ENCODE measurements around the gene KDM2B.
A peak's percentile ranks its signal among the peaks of the same experiment; 100 is the strongest.

KDM2B gene

DNA sequence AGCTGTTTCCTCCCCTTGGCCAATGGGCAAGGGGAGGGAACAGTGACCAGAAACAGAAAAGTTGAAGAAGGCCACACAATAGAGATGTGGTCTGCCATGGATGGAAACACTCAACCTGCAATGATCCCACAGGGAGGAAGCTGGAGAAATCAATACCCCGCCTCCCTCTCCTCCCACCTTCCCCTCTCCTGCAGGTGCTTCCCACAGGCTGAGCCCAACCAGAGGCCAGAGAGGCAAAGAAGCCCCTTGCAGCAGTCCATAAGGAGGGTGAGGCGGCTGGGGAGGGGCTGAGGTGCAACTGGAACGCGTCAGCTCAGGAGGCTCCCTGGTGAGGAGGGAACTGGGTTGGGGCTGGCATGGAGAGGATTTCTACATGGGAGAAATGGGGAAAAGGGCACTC is 96.9 kb downstream of the KDM2B start:
- Histone ChIP-seq H3K27ac (no peak overlapping the region), H3K4me3 (no peak overlapping the region)

DNA sequence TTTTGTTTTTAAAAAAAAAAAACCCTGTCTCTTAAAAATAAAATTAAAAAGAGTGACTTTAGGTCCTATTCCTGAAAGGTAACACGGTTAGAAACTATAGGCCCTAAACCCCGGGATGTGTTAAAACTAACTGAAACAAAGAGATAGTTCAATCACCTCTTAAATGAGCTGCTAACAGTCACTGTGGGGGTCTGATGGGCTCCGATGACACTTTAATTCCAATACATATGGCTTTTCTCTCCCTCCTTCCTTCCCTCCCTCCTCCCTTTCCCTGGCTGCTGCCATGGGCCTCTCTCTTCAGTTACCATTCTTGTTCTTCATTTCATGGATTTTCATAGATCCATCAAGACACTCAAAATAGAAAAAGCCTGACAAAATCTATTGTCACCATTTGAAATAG is 104.3 kb downstream of the KDM2B start:
- Histone ChIP-seq H3K27ac (no peak overlapping the region), H3K4me3 (no peak overlapping the region)

- no peak overlapping the region for H3K27ac ChIP-seq
- no peak overlapping the region for H3K4me3 ChIP-seq
These were observed 105.5 kb downstream of the KDM2B start for GRCh38 chr12:121475279-121475678.

DNA sequence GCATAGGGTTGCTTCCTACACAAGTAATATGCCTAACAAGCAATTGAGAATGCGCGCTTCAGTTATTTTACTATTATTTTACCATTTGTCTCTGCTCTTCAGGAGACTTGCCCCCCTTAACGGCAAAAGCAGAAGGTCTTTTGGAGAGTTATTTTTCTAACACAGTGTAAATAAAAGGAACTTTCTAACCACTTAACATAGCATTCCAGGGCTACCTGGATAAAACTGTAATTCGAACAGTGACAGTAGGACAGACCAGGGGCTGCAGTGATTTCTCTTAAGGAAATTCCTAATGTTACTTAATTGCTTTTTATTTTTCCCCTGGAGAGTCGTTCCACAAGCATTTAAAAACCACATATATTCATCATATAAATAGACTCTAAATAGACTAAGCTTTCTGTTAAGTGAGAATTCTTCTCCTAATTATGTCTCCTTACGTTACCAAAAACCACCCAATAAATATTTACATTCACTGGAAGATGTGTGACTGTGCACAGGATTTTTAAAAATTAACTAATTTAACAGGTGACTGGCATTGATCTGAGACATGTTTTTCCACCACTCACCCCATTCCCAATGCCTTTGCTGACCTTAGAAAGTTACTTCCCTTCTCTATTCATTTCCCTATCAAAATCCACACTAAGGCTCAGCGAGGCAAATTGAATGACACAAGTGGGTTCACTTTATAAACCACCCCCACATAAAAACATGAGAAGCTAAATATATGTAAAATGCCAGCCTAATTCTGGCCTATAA is 108.5 kb downstream of the KDM2B start:
- Histone ChIP-seq H3K27ac (no peak overlapping the region), H3K4me3 (no peak overlapping the region)

DNA sequence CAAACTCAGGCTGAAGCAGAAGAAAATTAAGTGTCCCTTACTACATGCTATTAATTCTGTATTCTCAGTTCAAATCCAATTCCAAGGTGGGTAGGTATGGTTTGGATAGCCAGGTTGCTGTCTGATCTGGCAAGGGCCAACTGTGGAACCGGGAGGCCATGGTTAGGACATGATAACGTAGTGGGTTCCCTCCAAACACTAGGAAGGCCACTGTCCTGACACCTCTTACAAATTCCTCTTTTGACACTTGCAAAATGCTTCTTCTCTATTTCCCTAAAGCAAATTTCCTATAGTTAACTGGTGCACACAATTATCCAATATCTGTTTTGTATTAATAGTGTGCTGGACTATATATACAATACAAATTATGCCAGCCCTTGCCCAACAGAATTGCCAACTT is 110.1 kb downstream of the KDM2B start:
- H3K27ac ChIP-seq, result no peak overlapping the region
- no peak overlapping the region for H3K4me3 ChIP-seq

GRCh38 chr12:121468499-121468801 is 112.4 kb downstream of the KDM2B start:
- H3K4me3 ChIP-seq, result no peak overlapping the region
- peak overlapping the region in 1 of 21 experiments; percentile 37 for H3K27ac ChIP-seq

GRCh38 chr12:121467638-121468498 is 113.0 kb downstream of the KDM2B start:
- peak overlapping the region; percentile 40 to 70 (median 63) for H3K4me3 ChIP-seq
- peak overlapping the region in 12 of 21 experiments; percentile 17 to 74 (median 40) for H3K27ac ChIP-seq

- H3K4me3 ChIP-seq, result peak overlapping the region; percentile 50 to 70 (median 63)
- H3K27ac ChIP-seq, result peak overlapping the region in 19 of 21 experiments; percentile 54 to 89 (median 77)
These were observed 113.8 kb downstream of the KDM2B start for GRCh38 chr12:121466794-121467637.

- Histone ChIP-seq H3K27ac (peak overlapping the region; percentile 32 to 88 (median 71)), H3K4me3 (peak overlapping the region; percentile 45 to 70 (median 63))
These were observed 114.7 kb downstream of the KDM2B start for GRCh38 chr12:121465921-121466793.

DNA sequence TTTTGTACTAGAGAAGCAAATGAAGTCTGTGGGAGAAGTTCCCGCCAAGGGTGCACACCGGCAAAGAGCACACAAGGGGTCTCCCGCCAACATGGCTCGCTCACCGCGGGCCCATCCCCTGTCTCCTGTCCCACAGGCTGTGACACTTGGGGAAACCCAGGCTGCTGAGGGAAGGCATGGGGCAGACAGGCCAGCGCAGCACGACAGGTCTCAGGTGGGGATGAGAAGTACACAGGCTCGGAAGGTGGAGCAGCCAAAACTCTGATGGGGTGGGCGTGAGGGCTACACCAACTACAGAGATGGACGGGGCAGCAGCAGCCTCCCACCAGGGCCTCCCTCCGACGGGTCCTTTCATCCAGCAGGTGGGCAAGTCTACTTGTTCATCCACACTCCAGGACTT is 116.5 kb downstream of the KDM2B start:
- H3K27ac ChIP-seq, result no peak overlapping the region
- no peak overlapping the region for H3K4me3 ChIP-seq

DNA sequence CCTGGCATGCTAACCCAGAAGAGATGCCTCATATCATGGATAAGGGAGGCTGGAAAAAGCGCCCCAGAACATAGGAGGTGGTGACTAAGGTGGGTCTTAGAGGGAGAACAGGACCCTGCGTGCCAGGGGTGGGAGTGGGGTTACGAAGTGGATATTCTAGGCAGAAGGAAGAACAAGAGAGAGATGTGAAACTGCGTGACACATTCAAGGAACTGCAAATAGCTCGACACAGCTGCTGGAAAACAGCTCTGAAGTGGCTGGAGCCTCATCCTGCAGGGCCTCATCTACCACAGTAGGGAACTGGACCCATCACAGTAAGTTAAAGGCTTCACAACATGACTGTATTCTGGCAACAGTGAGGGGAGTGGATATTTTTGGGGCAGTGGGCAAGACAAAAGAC is 119.8 kb downstream of the KDM2B start:
- H3K27ac ChIP-seq, result peak overlapping the region in 1 of 21 experiments; percentile 8
- no peak overlapping the region for H3K4me3 ChIP-seq

GRCh38 chr12:121456551-121456950 is 124.3 kb downstream of the KDM2B start:
- H3K4me3 ChIP-seq, result no peak overlapping the region
- no peak overlapping the region for H3K27ac ChIP-seq

DNA sequence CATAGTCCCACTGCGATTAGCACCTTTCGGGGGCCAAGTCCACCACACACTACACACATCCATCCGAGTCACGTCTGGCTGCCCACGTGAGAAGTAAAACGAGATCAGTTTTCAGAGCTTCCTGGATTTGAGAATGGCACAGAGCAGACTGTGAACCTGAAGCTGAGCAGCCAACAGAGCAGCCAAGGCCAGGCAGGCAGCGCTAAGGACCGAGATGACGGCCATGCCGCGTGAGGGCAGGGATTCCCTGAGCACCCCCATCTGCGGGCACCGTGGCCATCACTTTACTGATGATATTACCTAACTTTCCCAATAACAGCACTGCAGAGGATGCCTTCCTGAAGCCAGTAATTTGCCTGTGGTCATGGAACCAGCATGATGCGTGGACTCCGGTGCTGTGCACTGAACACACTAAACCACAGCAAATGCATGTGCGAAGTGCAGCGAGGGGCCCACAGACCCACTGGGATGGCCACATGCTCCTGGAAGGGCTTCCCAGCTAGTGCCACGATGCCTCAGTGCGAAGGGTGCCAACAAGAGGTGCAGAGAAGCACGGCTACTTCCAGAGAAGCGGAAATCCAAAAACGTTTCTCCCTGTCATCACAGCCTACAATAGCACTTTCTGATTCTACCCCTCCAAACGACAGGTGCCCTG is 124.9 kb downstream of the KDM2B start:
- H3K27ac ChIP-seq, result no peak overlapping the region
- no peak overlapping the region for H3K4me3 ChIP-seq

DNA sequence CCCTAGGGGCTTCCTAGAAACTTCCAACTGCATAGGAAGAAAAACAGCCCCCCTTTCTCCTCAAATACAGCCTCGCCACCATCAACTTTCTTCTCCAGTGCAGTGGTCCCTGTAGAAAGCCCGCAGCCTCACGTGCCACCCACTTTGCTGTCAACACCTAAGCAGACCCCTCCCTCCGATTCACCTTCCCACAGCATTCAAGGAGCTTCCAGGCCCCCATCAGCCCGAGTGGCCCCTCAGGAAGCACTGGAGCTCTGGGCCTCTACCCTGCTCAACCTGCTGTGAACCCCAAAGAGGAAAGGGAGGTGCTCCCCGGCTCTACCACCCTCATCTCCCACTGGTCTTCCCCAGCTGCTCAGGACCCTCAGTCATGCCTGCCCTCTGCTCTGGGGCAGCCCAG is 125.9 kb downstream of the KDM2B start:
- H3K4me3 ChIP-seq, result no peak overlapping the region
- peak overlapping the region in 2 of 21 experiments; percentile 7 to 20 for H3K27ac ChIP-seq

GRCh38 chr12:121453629-121454028 is 127.2 kb downstream of the KDM2B start:
- peak overlapping the region in 1 of 21 experiments; percentile 76 for H3K27ac ChIP-seq

DNA sequence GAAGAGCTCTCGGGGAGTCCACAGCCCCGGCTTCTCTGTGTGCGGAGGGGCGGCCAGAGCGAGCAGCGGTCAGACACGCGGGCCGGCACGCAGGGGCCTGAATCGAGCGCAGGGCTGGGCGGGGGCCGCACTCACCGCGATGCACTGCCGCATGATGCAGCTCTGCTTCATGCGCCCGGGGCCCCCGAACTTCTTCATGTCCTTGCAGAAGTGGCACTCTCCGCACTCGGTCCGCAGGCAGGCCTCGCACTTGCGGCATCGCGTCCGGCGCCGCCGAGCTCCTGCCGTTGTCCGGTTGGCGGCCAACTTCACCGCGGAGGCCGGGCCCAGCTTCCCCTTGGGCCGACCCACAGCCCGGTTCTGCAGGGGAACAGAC is 127.8 kb downstream of the KDM2B start:
- Histone ChIP-seq H3K27ac (peak overlapping the region in 19 of 21 experiments; percentile 10 to 86 (median 77)), H3K4me3 (no peak overlapping the region)

More at GRCh38 chr12:121453629-121454028, 127.2 kb downstream of the KDM2B start:
- H3K4me3 ChIP-seq, result no peak overlapping the region

DNA sequence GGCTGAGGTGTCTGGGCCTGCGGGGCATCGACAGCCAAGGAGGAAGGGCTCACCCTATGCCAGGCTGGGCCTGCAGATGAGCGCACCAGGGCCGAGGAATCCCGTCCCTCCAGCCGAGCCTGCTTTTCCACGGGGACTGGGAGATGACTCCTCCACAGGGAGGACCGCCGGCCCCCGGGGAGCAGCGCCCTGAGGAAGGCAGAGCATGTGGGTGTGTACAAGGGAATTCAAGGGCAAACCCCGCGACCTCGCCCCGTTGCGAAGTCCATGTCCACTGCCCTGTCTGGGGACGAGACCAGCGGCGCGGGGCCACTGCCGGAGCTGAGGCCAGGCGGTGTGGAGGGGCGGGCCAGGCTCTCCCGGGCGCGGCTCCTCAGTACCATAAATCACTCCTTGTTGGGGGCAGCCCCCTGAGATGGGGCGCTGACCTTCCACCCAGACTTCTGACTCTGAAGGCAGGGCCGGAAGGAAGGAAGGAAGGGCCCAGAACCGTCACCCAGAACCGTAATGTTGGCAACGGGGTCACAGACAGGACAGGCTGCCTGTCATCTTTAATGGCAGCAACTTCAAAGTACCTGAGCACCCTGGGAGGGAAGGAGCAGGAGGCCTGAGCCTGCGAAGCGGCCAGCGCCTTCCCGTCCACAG is 128.4 kb downstream of the KDM2B start:
- H3K27ac ChIP-seq, result peak overlapping the region in 20 of 21 experiments; percentile 10 to 86 (median 76)
- H3K4me3 ChIP-seq, result peak overlapping the region in 3 of 7 experiments; percentile 1 to 13 (median 9)

- H3K27ac ChIP-seq, result peak overlapping the region in 19 of 21 experiments; percentile 10 to 86 (median 77)
- H3K4me3 ChIP-seq, result peak overlapping the region in 3 of 7 experiments; percentile 1 to 13 (median 9)
These were observed 128.9 kb downstream of the KDM2B start for GRCh38 chr12:121451961-121452339.

All from skin epidermis (tissue), 12 donors.